GM20000 (cell line): Measurements from ENCODE around the gene LYPLAL1.

Experiments
- DNase-seq: peaks from one replicate; pipeline ENCODE4 v3.0.0; 2012; ENCODE audit warnings: low spot score
- TF ChIP-seq, protein P1 (sequence below): IDR thresholded peaks from 2 replicates; pipeline ENCODE4 v1.5.1; 2012; ENCODE audit warnings: mild to moderate bottlenecking, control low read depth; ENCODE audit errors: extremely low read depth, missing control alignments

Gene LYPLAL1

DNA sequence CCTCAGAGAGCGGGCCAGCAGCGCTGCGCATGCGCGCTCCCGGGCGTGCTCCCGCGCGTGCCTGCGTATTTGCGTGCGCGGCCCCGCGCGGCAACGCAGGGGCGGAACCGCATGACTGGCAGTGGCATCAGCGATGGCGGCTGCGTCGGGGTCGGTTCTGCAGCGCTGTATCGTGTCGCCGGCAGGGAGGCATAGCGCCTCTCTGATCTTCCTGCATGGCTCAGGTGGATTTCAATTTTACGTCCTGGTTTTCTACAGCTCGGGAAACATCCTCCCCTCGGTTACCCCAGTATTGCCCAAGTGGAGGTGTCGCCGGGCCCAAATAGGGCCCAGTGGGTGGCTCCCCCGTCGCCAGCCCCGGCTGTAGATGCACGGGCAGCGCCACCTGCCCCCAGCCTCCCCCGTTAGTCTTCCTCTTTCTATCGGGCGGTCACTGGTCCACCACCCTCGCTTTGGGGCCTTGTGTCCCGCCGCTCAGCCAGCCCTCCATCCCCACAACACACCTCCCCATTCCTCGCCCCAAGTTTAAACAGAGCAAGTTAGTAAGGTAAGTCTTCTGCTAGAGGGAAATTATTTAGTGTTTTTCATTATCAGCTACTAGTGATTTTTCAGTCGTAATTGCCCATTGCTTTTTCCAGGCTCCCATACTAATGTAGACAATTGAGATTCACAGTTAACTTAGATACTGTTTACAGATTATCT lies at the start of gene LYPLAL1:
TSS of gene LYPLAL1 (plus strand) at position 121 of the 702 bp plus-strand sequence. CDS start at position 134, 13 bp downstream.
- peak; percentile 88 for DNase-seq
- TF ChIP-seq, protein P1, sequence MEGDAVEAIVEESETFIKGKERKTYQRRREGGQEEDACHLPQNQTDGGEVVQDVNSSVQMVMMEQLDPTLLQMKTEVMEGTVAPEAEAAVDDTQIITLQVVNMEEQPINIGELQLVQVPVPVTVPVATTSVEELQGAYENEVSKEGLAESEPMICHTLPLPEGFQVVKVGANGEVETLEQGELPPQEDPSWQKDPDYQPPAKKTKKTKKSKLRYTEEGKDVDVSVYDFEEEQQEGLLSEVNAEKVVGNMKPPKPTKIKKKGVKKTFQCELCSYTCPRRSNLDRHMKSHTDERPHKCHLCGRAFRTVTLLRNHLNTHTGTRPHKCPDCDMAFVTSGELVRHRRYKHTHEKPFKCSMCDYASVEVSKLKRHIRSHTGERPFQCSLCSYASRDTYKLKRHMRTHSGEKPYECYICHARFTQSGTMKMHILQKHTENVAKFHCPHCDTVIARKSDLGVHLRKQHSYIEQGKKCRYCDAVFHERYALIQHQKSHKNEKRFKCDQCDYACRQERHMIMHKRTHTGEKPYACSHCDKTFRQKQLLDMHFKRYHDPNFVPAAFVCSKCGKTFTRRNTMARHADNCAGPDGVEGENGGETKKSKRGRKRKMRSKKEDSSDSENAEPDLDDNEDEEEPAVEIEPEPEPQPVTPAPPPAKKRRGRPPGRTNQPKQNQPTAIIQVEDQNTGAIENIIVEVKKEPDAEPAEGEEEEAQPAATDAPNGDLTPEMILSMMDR, result no peak

DNA sequence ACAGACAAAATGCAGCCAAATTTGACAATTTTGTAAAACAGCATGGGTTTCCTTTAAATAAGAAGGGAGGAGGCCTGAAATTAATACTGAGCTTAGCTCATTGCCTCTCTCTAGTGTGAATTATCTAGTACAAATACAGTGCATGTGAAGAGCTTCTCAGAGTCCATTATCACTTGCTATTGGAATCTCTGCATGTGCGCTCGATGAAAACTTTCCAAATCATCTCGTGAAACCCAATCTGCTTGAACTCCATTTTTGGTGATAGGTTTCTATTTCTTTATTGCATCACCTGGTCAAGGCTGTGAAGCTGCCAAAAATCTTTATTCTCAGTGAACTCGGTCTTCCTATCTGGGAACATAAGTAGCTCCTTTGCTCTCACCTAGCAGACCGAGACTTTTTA lies 49.5 kb upstream of the LYPLAL1 start:
- DNase-seq, result no peak
- TF ChIP-seq, protein P1, result no peak

DNA sequence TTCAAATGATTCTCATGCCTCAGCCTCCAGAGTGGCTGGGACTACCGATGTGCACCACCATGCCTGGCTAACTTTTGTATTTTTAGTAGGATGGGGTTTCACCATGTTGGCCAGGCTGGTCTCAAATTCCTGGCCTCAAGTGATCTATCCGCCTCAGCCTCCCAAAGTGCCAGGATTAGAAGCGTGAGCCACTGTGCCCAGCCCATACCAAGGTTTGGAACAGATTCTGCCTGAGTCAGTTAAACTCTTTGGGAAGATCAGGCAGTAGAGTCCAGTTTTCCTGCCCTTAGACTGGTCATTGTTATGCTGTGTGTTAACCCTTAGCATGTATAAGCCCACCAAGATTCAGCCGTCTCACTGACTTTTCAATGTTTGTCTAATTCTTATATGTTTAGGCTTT lies 48.3 kb upstream of the LYPLAL1 start:
- TF ChIP-seq, protein P1, result no peak

DNA sequence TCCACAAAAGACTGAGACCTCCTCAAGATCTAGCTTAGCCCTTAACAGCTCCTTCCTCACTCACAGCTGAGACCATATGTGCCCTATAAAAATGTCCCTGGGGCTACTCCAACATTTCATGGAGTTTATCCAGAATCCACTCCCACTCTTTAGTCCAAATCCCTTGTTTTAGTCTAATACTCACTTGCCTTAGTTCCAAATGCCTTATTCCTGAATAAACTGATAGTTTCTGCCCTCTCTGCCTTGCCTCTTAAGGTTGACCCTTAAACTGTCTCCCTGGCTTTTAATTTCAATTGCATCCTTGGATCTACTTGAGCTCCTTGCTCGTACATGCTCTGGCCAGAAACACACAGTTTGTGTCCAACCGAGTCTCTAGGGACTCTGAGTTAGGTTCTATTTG lies 47.3 kb upstream of the LYPLAL1 start:
- TF ChIP-seq, protein P1, result no peak
- DNase-seq, result no peak

More for the DNA sequence above, 48.3 kb upstream of the LYPLAL1 start:
- DNase-seq, result no peak

DNA sequence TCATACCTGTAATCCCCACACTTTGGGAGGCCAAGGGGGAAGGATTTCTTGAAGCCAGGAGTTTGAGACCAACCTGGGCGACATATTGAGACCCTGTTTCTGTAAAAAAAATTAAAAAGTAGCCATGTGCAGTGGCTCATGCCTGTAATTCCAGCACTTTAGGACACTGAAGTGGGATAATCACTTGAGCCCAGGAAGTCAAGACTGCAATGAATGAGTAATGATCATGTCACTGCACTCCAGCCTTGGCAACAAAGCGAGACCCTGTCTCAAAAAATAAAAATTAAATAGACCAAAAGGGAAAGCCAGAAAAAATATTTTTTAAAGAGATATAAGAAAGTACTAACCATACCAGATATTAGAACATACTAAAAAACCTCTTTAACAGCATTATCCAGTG lies 44.7 kb upstream of the LYPLAL1 start:
- no peak for DNase-seq

DNA sequence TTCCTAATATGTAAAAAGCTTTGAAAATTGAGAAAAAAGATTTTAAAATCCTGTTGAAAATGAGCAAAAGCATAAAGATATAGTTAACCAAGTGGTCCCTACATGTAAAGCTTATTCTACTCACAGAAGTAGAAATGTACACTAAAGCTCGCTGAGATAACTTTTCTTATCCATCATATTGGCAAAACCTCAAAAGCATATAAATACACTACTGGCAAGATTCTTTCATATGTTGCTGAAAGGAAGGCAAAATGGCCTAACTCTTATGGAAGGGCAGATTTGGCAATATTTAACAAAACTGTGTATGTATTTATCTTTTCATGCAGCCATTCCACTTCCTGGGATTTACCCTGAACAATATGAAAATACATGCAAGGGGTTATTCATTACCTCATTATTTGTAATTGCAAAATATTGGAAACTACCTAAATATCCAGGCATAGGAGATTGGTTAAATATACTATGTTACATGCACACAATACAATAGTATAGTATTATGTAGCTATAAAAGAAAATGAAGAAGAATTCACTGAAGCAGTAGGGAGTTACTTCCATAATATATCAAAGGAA lies 43.2 kb upstream of the LYPLAL1 start:
- no peak for DNase-seq
- TF ChIP-seq, protein P1, result no peak

More for the DNA sequence above, 44.7 kb upstream of the LYPLAL1 start:
- TF ChIP-seq, protein P1, result no peak

DNA sequence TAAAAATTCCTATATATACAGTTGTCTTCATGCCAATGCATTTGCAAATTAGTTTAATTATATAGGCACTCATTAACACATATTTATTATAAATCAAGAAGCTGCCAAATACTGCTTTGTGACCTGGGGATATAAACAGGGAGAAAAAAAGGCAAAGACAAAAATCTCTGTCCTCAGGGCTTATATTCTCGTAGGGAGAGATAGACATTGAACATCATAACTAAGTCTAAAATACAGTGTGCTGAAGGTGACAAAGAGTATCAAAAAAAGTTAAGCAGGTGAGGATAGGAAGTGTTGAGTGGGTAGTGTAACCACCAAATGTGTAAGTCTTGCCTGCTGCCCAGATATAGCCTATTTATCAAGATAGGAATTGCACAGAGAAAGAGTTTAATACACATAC lies 40.7 kb upstream of the LYPLAL1 start:
- no peak for DNase-seq
- TF ChIP-seq, protein P1, result no peak
